Endothelial cell of umbilical vein (primary cell): ENCODE measurements around the gene MCIDAS.

Experiments used
- EZH2 ChIP-seq: IDR thresholded peaks from 2 replicates; pipeline ENCODE4 v1.6.1; 2012; ENCODE audit warnings: borderline replicate concordance, low read depth, mild to moderate bottlenecking, moderate library complexity, low read length, inconsistent platforms; ENCODE audit not compliant: severe bottlenecking
- FOS ChIP-seq: IDR thresholded peaks from 2 replicates; pipeline ENCODE4 v1.6.1; 2011; ENCODE audit warnings: mild to moderate bottlenecking, low read length, moderate library complexity, borderline replicate concordance; ENCODE audit not compliant: insufficient read depth
- GATA2 ChIP-seq: IDR thresholded peaks from 2 replicates; pipeline ENCODE4 v1.7.0; 2011; ENCODE audit warnings: low read depth, mild to moderate bottlenecking, moderate library complexity, mixed read lengths, low read length; ENCODE audit not compliant: insufficient read length, insufficient read depth
- JUN ChIP-seq: IDR thresholded peaks from 2 replicates; pipeline ENCODE4 v1.6.1; 2011; ENCODE audit warnings: borderline replicate concordance, low read depth; ENCODE audit not compliant: insufficient read length, insufficient read depth
- MAX ChIP-seq: IDR thresholded peaks from 2 replicates; pipeline ENCODE4 v1.6.1; 2011; ENCODE audit not compliant: insufficient read depth, insufficient read length
- MYC ChIP-seq: IDR thresholded peaks from one replicate; pipeline ENCODE4 v1.6.1; 2011; ENCODE audit warnings: mild to moderate bottlenecking, low read depth, low read length
- POLR2A ChIP-seq: IDR thresholded peaks from 2 replicates; pipeline ENCODE4 v1.6.1; 2012; ENCODE audit warnings: low read depth, mild to moderate bottlenecking, control low read depth, low read length
- POLR2AphosphoS5 ChIP-seq: IDR thresholded peaks from 2 replicates; pipeline ENCODE4 v1.6.1; 2012; ENCODE audit warnings: low read depth, mild to moderate bottlenecking, control low read depth, low read length, moderate library complexity; ENCODE audit not compliant: insufficient read depth
- TF ChIP-seq, protein P1 (sequence below), 2 donors: IDR thresholded peaks; 1 replicate in 1 of 2; 2 replicates in 1 of 2; pipeline ENCODE4 v1.5.1; 2011; ENCODE audit warnings: low read length in 2 of 2, mild to moderate bottlenecking in 2 of 2, moderate library complexity in 2 of 2, control low read depth in 1 of 2, inconsistent platforms in 1 of 2, low read depth in 1 of 2; ENCODE audit not compliant: insufficient read depth in 1 of 2; ENCODE audit errors: extremely low read depth in 1 of 2

DNA sequence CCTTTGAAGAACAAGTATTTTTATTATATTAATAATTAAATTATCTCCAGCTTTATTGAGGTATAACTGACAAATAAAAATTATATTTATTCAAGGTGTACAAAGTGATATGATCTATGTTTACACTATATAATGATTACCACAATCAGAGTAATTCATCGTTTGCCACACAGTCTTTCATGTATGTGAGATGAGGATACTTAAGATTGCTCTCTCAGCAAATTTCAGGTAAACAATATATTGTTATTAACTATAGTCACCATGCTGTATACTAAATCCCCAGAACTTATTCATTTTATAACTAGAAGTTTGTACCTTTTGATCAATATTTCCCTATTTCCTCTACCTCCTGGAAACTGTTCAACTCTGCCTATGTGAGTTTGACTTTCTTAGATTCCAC lies 22.9 kb upstream of the MCIDAS start:
- TF ChIP-seq, protein P1, sequence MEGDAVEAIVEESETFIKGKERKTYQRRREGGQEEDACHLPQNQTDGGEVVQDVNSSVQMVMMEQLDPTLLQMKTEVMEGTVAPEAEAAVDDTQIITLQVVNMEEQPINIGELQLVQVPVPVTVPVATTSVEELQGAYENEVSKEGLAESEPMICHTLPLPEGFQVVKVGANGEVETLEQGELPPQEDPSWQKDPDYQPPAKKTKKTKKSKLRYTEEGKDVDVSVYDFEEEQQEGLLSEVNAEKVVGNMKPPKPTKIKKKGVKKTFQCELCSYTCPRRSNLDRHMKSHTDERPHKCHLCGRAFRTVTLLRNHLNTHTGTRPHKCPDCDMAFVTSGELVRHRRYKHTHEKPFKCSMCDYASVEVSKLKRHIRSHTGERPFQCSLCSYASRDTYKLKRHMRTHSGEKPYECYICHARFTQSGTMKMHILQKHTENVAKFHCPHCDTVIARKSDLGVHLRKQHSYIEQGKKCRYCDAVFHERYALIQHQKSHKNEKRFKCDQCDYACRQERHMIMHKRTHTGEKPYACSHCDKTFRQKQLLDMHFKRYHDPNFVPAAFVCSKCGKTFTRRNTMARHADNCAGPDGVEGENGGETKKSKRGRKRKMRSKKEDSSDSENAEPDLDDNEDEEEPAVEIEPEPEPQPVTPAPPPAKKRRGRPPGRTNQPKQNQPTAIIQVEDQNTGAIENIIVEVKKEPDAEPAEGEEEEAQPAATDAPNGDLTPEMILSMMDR (IDR thresholded peaks at IDR 0.05; ENCODE audit: extremely low read depth in 1 of 2, insufficient read depth in 1 of 2, low read depth in 1 of 2, low read length in 2 of 2) = no peak
- TF ChIP-seq POLR2A = no peak
- TF ChIP-seq EZH2 = no peak
- no peak for TF ChIP-seq POLR2AphosphoS5
- no peak for TF ChIP-seq JUN
- no peak for TF ChIP-seq FOS
- TF ChIP-seq MYC = no peak
- no peak for TF ChIP-seq MAX
- no peak for TF ChIP-seq GATA2
